ENCODE measurements around the gene F3.
"Not testable (repeated sequence)": the region's sequence is repeated elsewhere in the genome, so short reads cannot be mapped to it uniquely, and the experiment has no call there.

F3 gene

GRCh38 chr1:94541246-94542087 is at the start of gene F3:
F3 (minus strand) TSS chr1:94541759; CDS start chr1:94541636, 123 bp downstream.
- peak; percentile 31 for DNase-seq (ENCODE audit: low read depth)

GRCh38 chr1:94590203-94591137 is 48.9 kb upstream of the F3 start:
- no peak for DNase-seq (ENCODE audit: low read depth)

GRCh38 chr1:94589728-94590127 is 48.2 kb upstream of the F3 start:
- DNase-seq (ENCODE audit: low read depth), result no peak

DNA sequence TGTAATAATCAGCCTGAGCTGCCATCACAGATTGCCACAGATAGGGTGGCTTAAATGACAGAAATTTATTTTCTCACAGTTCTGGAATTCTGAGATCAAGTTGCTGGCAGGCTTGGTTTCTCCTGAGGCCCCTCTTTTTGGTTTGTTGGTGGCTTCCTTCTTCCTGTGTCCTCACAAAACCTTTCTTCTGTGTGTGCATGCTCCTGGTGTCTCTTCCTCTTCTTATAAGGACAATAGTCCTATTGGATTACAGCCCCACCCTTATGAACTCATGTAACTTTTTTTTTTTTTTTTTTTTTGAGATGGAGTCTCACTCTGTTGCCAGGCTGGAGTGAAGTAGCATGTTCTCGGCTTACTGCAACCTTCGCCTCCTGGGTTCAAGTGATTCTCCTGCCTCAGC is 41.0 kb upstream of the F3 start:
- DNase-seq (ENCODE audit: low read depth), result no peak

GRCh38 chr1:94580367-94581115 is 39.0 kb upstream of the F3 start:
- no peak for DNase-seq (ENCODE audit: low read depth)

DNA sequence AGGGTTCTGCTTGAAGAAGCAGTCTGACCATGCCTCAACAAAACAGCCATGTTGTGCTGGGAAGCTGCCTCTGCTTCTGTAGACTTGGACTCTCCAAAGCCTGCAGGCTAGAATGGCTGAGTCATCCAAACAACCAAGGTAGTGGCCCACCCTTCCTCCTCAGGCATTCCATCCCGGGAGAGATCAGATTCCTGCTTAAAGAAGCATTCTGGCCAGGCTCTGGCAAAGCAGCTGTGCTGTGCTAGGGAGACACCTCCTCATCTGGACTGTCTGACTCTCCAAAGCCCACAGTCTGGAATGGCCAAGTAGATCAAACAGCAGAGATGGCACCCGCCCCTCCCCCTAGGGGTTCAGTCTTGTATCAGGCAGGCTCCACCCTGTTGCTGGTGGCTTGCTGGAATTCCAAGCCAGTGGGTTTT is 38.3 kb upstream of the F3 start:
- DNase-seq (ENCODE audit: low read depth), result no peak

GRCh38 chr1:94578856-94579255 is 37.3 kb upstream of the F3 start:
- DNase-seq (ENCODE audit: low read depth), result no peak

GRCh38 chr1:94573917-94574316 is 32.4 kb upstream of the F3 start:
- not testable (repeated sequence) for DNase-seq (ENCODE audit: low read depth)

DNA sequence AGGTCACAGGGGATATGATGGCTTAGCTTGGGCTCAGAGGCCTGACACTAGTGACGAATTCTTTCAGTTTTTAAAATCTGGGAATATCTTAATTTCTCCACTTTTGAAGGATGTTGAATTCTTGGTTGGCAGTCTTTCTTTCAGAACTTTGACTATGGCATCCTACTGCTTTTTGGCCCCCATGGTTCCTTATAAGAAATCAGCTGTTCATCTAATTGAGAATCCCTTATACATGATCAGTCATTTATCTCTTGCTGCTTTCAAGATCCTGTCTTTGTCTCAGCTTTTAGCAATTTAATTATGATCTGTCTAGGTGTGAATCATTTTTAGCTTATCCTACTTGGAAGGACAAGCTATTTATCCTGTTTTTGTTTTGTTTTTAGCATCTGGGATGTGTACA is 31.2 kb upstream of the F3 start:
- no peak for DNase-seq (ENCODE audit: low read depth)

DNA sequence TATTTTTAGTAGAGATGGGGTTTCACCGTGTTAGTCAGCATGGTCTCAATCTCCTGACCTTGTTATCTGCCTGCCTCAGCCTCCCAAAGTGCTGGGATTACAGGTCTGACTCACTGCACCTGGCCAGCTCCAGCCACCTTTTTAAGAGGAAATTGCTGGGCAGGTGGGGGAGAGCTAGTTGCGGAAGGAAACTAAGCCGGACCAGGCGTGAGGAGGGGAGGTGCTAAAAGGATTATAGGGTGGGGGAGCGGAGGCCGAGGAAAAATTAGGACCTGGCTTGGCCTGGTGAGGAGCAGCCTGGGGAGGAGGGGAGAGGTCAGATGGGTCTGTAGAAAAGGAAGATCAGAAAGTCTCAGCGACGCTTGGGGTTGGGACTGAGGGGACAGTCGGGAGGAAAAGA is 29.4 kb upstream of the F3 start:
- not testable (repeated sequence) for DNase-seq (ENCODE audit: low read depth)

DNA sequence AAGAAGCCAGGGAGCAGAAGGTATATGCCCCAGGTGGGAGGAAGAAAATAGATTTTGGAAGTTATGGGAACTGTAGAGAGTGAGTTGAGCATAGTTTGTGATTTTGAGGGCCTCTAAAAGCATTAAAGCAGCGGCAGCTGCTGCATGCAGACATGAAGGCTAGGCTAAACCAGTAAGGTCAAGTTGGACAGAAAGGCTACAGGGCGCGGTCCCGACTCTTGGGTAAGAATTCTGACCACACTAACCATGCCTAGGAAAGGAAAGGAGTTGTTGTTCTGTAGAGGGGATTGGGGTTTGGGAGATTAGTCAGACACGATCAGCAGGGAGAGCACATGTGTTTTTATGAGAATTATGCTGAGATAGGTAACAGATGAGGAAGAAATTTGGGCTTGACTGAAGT is 27.2 kb upstream of the F3 start:
- DNase-seq (ENCODE audit: low read depth), result not testable (repeated sequence)

DNA sequence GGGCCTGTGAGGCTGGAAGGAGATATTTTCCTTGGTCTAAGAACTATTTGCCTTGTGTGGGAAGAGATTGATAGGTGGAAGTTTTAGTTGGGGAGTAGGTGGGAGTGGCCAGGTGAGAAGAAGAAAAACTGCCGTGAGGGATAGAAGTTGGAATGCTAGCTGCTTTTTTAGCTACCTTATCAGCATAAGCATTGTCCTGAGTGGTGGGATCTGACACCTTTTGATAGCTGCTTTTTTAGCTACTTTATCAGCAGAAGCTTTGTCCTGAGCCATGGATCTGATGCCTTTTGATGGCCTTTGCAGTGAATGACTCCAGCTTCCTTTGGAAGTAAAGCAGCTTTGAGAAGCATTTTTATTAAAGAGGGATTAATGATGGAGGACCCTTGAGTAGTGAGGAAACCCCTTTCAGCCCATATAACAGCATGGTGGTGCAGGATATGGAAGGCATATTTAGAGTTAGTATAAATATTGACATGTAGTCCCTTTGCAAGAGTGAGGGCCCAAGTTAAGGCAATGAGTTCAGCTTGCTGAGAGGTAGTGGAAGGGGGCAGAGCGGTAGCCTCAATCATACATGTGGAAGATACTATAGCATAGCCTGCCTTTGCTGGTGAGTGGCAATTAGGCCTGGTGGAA is 26.5 kb upstream of the F3 start:
- not testable (repeated sequence) for DNase-seq (ENCODE audit: low read depth)

GRCh38 chr1:94566436-94566835 is 24.9 kb upstream of the F3 start:
- DNase-seq (ENCODE audit: low read depth), result not testable (repeated sequence)

- DNase-seq (ENCODE audit: low read depth), result no peak
These were observed 24.3 kb upstream of the F3 start for GRCh38 chr1:94565901-94566300.

DNA sequence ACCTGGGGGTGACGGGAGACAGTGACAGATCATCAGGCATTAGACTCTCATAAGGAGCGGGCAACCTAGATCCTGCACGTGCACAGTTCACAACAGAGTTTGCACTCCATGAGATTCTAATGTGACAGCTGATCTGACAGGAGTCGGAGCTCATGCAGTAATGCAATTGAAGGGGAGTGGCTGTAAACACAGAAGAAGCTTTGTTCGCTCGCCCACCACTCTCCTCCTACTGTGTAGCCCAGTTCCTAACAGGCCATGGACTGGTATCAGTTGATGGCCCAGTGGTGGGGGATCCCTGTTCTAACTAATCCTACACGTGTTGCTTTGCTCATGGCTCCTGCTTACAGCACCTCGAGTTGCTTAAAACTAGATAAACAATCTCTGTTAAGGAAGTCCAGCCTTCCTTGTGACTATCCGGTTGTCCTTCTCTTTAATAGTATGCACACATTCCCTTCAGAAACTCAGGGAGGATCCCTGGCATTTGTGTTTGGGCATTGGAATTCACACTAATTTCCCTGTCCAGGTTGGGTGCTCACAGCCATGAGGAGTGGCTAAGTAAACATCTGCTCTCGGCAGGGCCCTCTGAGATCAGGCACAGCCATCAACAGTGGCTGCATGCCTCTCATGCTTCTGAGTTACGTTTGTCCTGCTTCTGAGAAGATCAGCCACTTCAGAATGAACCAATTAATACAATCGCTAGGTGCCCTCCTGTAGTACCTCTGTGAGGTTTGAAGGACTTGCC is 21.1 kb upstream of the F3 start:
- no peak for DNase-seq (ENCODE audit: low read depth)

DNA sequence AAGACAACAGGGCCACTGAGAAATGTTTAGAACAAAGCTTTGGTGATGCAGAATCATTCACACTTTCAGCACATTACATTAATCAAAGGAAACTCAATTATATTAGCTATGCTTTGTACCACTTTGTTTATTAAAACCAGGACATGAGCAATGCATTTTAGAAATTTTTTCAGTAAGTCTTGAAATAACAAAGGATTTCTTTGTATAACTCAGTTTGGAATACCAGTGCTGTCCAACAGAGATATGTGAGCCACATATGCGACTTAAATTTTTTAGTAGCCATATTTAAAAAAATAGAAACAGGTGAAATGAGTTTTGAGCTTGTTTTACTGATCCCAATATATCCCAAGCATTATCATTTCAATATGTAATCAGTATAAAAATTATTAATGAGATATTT is 18.8 kb upstream of the F3 start:
- no peak for DNase-seq (ENCODE audit: low read depth)

DNA sequence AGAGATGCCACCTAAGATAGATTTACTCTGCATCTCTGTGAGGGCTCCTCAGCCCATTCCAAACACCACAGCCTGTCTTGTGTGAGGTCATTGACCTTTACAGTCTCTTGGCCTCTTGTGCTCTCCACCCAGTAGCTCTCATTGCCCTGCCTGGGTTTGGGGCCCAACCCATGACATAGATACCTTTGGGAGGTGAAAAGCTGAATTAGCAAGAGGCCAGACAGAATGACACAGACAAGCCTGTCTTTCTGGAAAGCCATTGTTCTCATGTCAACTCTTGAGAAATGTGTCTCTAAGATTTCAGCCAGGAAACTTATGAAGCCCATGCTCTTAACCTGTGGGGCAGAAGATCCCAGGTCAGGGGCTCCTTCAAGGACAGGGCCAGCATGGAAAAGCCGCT is 18.4 kb upstream of the F3 start:
- no peak for DNase-seq (ENCODE audit: low read depth)

DNA sequence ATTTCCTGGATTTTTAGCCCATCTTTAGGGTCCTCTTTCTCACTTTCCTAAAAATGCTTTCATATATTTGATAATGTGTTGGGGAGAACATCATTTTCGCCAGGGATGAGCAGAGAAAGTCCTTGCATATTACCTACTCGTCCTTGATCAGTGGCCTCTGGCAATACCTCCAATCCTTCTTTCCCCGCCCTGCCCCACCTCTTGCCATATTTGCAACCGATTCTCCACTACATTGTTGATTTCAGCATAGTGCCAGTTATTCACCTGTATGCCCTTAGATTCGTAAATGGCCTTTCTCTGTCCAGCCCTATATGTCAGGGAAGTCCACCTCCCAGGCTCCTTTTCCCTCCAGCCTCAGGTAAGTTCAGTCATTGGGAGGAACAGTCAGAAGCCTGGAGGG is 13.5 kb upstream of the F3 start:
- no peak for DNase-seq (ENCODE audit: low read depth)

- DNase-seq (ENCODE audit: low read depth), result no peak
These were observed 13.0 kb upstream of the F3 start for GRCh38 chr1:94554580-94554979.

DNA sequence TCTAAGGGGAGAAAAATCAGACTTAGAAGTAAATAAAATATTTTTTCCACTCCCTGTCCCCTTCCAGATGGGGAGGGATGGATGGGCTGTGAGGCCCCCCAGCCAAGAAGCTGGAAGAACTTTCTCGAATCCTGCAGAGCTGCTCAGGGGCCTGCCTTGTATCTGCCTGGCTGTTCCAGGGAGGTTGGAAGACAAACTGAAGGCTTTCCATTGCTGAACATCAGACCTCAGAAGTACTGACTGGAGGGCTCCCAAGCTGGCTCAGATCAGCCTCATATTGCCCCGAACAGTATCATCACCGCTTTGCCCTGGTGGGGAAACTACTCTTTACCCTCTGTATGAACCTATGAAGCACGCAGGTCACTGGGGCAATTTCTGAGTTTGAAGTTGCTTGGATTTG is 12.4 kb upstream of the F3 start:
- no peak for DNase-seq (ENCODE audit: low read depth)

- no peak for DNase-seq (ENCODE audit: low read depth)
These were observed 11.8 kb upstream of the F3 start for GRCh38 chr1:94553323-94553730.
